Liver (tissue), 9 donors: ENCODE data around the gene GAB2. TPM values are rescaled to one million over a fixed set of nuclear protein-coding genes. Genes with fewer than 3 reads are reported as not detected.

ENCODE experiments used
- DNase-seq: peaks from one replicate; pipeline ENCODE4 v3.0.0-alpha.2; 2017; ENCODE audit warnings: low spot score
- H3K27ac ChIP-seq, 2 donors: one replicate each; pipeline ENCODE4 v1.7.0; 2013; ENCODE audit warnings: inconsistent platforms in 2 of 2, low read length in 2 of 2, control low read depth in 1 of 2, low read depth in 1 of 2, mild to moderate bottlenecking in 1 of 2
- H3K27me3 ChIP-seq, 4 donors: one replicate each; pipeline versions ENCODE4 v1.6.1 to v1.7.0; 2013; ENCODE audit warnings: low read length in 3 of 4, inconsistent platforms in 1 of 4, mild to moderate bottlenecking in 1 of 4, moderate library complexity in 1 of 4; ENCODE audit not compliant: control insufficient read depth in 4 of 4, insufficient read depth in 4 of 4
- H3K36me3 ChIP-seq, 4 donors: one replicate each; pipeline versions ENCODE4 v1.6.1 to v1.7.0; 2013; ENCODE audit warnings: low read length in 3 of 4, mild to moderate bottlenecking in 3 of 4, low read depth in 1 of 4, moderate library complexity in 1 of 4; ENCODE audit not compliant: control insufficient read depth in 4 of 4, insufficient read depth in 3 of 4
- H3K4me1 ChIP-seq, 4 donors: one replicate each; pipeline versions ENCODE4 v1.6.1 to v1.7.0; 2013; ENCODE audit warnings: low read length in 3 of 4, mild to moderate bottlenecking in 3 of 4, moderate library complexity in 1 of 4; ENCODE audit not compliant: control insufficient read depth in 4 of 4, insufficient read depth in 4 of 4
- H3K4me3 ChIP-seq, 3 donors: one replicate each; pipeline versions ENCODE4 v1.6.1 to v1.7.0; 2013; ENCODE audit warnings: low read length in 3 of 3, control low read depth in 1 of 3, low read depth in 1 of 3, mild to moderate bottlenecking in 1 of 3
- H3K9ac ChIP-seq, 2 donors: one replicate each; pipeline ENCODE4 v1.7.0; 2013; ENCODE audit warnings: low read length in 2 of 2, mild to moderate bottlenecking in 2 of 2, moderate library complexity in 2 of 2, control low read depth in 1 of 2, low read depth in 1 of 2
- H3K9me3 ChIP-seq, 4 donors: one replicate each; pipeline versions ENCODE4 v1.6.1 to v1.7.0; 2013; ENCODE audit warnings: low read length in 3 of 4; ENCODE audit not compliant: control insufficient read depth in 4 of 4
- EGR1 ChIP-seq, 2 donors: IDR thresholded peaks; 2 replicates each; pipeline ENCODE4 v1.6.1; 2016 to 2018; ENCODE audit warnings: antibody characterized with exemption in 2 of 2, low read depth in 2 of 2
- FOXA1 ChIP-seq: IDR thresholded peaks from 2 replicates; pipeline ENCODE4 v1.6.1; 2016; ENCODE audit warnings: antibody characterized with exemption
- FOXA2 ChIP-seq: IDR thresholded peaks from 2 replicates; pipeline ENCODE4 v1.6.1; 2016; ENCODE audit warnings: antibody characterized with exemption
- GABPA ChIP-seq, 2 donors: IDR thresholded peaks in 1 of 2; conservative IDR thresholded peaks in 1 of 2; 2 replicates each; pipeline ENCODE4 v1.6.1; 2016; ENCODE audit warnings: antibody characterized with exemption in 2 of 2, mild to moderate bottlenecking in 1 of 2, moderate library complexity in 1 of 2
- HNF4A ChIP-seq, 2 donors: conservative IDR thresholded peaks; 2 replicates each; pipeline ENCODE4 v1.6.1; 2016; ENCODE audit warnings: antibody characterized with exemption in 2 of 2, mild to moderate bottlenecking in 2 of 2
- HNF4G ChIP-seq: IDR thresholded peaks from 2 replicates; pipeline ENCODE4 v1.6.1; 2016; ENCODE audit warnings: antibody characterized with exemption
- JUND ChIP-seq, 2 donors: IDR thresholded peaks; 2 replicates each; pipeline ENCODE4 v1.6.1; 2016; ENCODE audit warnings: antibody characterized with exemption in 2 of 2
- NR2F2 ChIP-seq: IDR thresholded peaks from 2 replicates; pipeline ENCODE4 v1.6.1; 2016; ENCODE audit warnings: antibody characterized with exemption
- RAD21 ChIP-seq, 2 donors: IDR thresholded peaks; 2 replicates each; pipeline ENCODE4 v1.6.1; 2016; ENCODE audit warnings: antibody characterized with exemption in 2 of 2, mild to moderate bottlenecking in 2 of 2
- RXRA ChIP-seq, 2 donors: IDR thresholded peaks; 2 replicates each; pipeline ENCODE4 v1.6.1; 2017 to 2018; ENCODE audit warnings: antibody characterized with exemption in 2 of 2, mild to moderate bottlenecking in 1 of 2
- SP1 ChIP-seq: IDR thresholded peaks from 2 replicates; pipeline ENCODE4 v1.6.1; 2018; ENCODE audit warnings: antibody characterized with exemption, mild to moderate bottlenecking
- TAF1 ChIP-seq: conservative IDR thresholded peaks from 2 replicates; pipeline ENCODE4 v1.6.1; 2016; ENCODE audit warnings: antibody characterized with exemption, mild to moderate bottlenecking
- YY1 ChIP-seq: IDR thresholded peaks from 2 replicates; pipeline ENCODE4 v1.6.1; 2016; ENCODE audit warnings: antibody characterized with exemption, mild to moderate bottlenecking
- ZBTB33 ChIP-seq: IDR thresholded peaks from 2 replicates; pipeline ENCODE4 v1.6.1; 2016; ENCODE audit warnings: antibody characterized with exemption
- WGBS: extraction: QIAGEN DNeasy Blood & Tissue Kit; methylation state at CpG from one replicate; pipeline ENCODE4 v1.1.7; 2013; 5-methylcytosine and 5-hydroxymethylcytosine counted together
- polyA plus RNA-seq, 2 donors: library from polyadenylated mRNA; stranded (reverse) in 1 of 2; unstranded in 1 of 2; fragments of 200-250 nt in 1 of 2; fragments of >200 nt in 1 of 2; fragmentation: Nextera tagmentation in 1 of 2; extraction: Ambion mirVana in 1 of 2; gene quantifications; one replicate each; pipeline versions ENCODE4 v1.2.1 to v1.2.3, GENCODE V29; 2013 to 2015
- total RNA-seq, 2 donors: library from RNA; depleted of rRNA; stranded (reverse); fragments of >200 nt; gene quantifications; one replicate each; pipeline ENCODE4 v1.2.3, GENCODE V29; 2014
- TF ChIP-seq, protein P1 (sequence below): fragments of 150-350 bp; IDR thresholded peaks from 2 replicates; pipeline ENCODE4 v1.5.1; 2017; ENCODE audit warnings: improper control_type of control experiment, low read depth, low read length; ENCODE audit not compliant: missing input control
- TF ChIP-seq, protein P2 (sequence below): IDR thresholded peaks from 2 replicates; pipeline ENCODE4 v1.6.1; 2016; ENCODE audit warnings: antibody characterized with exemption
- TF ChIP-seq, protein P3 (sequence below): IDR thresholded peaks from 2 replicates; pipeline ENCODE4 v1.6.1; 2016; ENCODE audit warnings: antibody characterized with exemption, mild to moderate bottlenecking
- TF ChIP-seq, protein P4 (sequence below): IDR thresholded peaks from 2 replicates; pipeline ENCODE4 v1.6.1; 2016; ENCODE audit warnings: antibody characterized with exemption
- donor health status: healthy.
- donor health status: healthy.
- donor health status: healthy.
- donor health status: healthy.
- donor health status: healthy.

The GAB2 gene
- total and polyA plus RNA-seq, 4 donors, result 1.3 to 3.6 (median 2.5) TPM

- H3K27me3 ChIP-seq, result no peaks in the 10 kb centered on the region
- H3K9ac ChIP-seq, result no peak overlapping the region
- no peak for DNase-seq
- TF ChIP-seq HNF4A (conservative IDR thresholded peaks at IDR 0.05), result no peak
- TF ChIP-seq, protein P1, sequence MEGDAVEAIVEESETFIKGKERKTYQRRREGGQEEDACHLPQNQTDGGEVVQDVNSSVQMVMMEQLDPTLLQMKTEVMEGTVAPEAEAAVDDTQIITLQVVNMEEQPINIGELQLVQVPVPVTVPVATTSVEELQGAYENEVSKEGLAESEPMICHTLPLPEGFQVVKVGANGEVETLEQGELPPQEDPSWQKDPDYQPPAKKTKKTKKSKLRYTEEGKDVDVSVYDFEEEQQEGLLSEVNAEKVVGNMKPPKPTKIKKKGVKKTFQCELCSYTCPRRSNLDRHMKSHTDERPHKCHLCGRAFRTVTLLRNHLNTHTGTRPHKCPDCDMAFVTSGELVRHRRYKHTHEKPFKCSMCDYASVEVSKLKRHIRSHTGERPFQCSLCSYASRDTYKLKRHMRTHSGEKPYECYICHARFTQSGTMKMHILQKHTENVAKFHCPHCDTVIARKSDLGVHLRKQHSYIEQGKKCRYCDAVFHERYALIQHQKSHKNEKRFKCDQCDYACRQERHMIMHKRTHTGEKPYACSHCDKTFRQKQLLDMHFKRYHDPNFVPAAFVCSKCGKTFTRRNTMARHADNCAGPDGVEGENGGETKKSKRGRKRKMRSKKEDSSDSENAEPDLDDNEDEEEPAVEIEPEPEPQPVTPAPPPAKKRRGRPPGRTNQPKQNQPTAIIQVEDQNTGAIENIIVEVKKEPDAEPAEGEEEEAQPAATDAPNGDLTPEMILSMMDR, result no peak
- TF ChIP-seq HNF4G, result no peak
- no peak for TF ChIP-seq GABPA (IDR thresholded peaks at IDR 0.05 in 1 of 2, conservative IDR thresholded peaks at IDR 0.05 in 1 of 2)
- TF ChIP-seq, protein P2, sequence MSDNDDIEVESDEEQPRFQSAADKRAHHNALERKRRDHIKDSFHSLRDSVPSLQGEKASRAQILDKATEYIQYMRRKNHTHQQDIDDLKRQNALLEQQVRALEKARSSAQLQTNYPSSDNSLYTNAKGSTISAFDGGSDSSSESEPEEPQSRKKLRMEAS, result no peak
- TF ChIP-seq RAD21 (IDR thresholded peaks at IDR 0.05), result no peak
- TF ChIP-seq ZBTB33, result no peak
- no peak for TF ChIP-seq SP1
- no peak for TF ChIP-seq EGR1 (IDR thresholded peaks at IDR 0.05; ENCODE audit: low read depth in 2 of 2)
- TF ChIP-seq YY1, result no peak
- no peak for TF ChIP-seq JUND (IDR thresholded peaks at IDR 0.05)
- no peak for TF ChIP-seq RXRA (IDR thresholded peaks at IDR 0.05)
- TF ChIP-seq TAF1, result no peak
- TF ChIP-seq, protein P3, sequence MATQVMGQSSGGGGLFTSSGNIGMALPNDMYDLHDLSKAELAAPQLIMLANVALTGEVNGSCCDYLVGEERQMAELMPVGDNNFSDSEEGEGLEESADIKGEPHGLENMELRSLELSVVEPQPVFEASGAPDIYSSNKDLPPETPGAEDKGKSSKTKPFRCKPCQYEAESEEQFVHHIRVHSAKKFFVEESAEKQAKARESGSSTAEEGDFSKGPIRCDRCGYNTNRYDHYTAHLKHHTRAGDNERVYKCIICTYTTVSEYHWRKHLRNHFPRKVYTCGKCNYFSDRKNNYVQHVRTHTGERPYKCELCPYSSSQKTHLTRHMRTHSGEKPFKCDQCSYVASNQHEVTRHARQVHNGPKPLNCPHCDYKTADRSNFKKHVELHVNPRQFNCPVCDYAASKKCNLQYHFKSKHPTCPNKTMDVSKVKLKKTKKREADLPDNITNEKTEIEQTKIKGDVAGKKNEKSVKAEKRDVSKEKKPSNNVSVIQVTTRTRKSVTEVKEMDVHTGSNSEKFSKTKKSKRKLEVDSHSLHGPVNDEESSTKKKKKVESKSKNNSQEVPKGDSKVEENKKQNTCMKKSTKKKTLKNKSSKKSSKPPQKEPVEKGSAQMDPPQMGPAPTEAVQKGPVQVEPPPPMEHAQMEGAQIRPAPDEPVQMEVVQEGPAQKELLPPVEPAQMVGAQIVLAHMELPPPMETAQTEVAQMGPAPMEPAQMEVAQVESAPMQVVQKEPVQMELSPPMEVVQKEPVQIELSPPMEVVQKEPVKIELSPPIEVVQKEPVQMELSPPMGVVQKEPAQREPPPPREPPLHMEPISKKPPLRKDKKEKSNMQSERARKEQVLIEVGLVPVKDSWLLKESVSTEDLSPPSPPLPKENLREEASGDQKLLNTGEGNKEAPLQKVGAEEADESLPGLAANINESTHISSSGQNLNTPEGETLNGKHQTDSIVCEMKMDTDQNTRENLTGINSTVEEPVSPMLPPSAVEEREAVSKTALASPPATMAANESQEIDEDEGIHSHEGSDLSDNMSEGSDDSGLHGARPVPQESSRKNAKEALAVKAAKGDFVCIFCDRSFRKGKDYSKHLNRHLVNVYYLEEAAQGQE, result no peak
- TF ChIP-seq, protein P4, sequence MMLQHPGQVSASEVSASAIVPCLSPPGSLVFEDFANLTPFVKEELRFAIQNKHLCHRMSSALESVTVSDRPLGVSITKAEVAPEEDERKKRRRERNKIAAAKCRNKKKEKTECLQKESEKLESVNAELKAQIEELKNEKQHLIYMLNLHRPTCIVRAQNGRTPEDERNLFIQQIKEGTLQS, result no peak
- TF ChIP-seq NR2F2, result no peak
- no peak for TF ChIP-seq FOXA2
- no peak for TF ChIP-seq FOXA1
- no peak overlapping the region for H3K27ac ChIP-seq
- no peaks in the 10 kb centered on the region for H3K9me3 ChIP-seq
- WGBS, result 88% methylated on average over 1 of the region's 1 CpG
- H3K4me3 ChIP-seq, result no peak overlapping the region
- H3K36me3 ChIP-seq, result no peaks in the 10 kb centered on the region
- no peaks in the 10 kb centered on the region for H3K4me1 ChIP-seq
These were observed 43.9 kb downstream of the GAB2 start for GRCh38 chr11:78373689-78374088.
